GM21717 (cell line): ENCODE measurements around the gene XKR7.

Experiments
- ATAC-seq: cut with Tn5 transposase; IDR thresholded peaks from one replicate; pipeline ENCODE4 v1.9.1; 2021; ENCODE audit warnings: mild to moderate bottlenecking, moderate library complexity; ENCODE audit not compliant: unreplicated experiment

The XKR7 gene

DNA sequence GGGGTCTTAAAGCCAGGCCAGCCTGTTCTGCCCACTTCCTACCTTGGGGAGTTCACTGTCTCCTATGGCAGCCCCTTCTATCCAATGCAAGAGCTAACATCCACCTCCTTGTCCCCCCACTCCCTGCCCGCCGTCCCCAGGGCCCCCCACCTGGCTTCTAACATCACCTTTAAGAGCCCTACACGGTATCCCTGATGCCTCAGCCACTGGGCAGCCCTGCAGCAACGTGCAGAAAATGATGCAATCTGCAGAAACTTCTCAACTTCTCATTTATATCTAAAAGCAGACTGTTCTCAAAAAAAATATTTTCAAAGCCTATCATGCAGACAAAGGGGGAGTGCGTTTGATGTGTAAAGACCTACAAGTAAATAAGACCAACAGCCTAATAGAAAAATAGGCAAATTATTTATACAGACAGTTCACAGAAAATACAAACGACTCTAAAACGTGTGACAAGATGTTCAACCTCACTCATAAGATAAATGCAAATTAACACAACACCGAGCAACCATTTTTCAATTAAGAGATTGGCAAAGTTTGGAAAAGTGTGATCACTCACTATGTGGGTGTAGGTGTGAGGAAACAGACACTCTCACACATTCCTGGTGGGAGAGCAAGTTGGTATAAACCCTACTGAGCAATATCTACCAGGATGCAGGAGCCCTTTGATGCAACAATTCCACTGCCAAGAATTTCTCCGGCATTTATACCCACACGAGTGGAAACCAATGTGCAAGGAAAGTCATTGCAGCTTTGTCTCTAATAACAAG lies 69.0 kb downstream of the XKR7 start:
- no peak for ATAC-seq

DNA sequence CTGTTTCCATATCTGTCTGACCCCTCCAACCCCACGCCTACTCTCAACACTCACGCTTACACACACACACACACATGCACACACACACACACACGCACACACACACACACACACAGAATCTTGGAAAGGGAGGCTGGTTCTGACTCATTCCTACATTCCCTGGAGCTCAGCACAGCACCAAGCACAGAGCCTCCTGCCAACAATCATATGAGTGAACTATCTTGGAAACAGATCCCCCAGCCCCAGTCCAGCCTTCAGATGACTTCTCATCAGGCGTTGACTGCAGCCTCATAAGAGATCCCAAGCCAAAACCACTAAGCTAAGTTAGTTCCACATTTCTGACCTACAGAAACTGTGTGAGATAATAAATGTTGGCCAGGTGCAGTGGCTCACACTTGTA lies 70.0 kb downstream of the XKR7 start:
- ATAC-seq = no peak

DNA sequence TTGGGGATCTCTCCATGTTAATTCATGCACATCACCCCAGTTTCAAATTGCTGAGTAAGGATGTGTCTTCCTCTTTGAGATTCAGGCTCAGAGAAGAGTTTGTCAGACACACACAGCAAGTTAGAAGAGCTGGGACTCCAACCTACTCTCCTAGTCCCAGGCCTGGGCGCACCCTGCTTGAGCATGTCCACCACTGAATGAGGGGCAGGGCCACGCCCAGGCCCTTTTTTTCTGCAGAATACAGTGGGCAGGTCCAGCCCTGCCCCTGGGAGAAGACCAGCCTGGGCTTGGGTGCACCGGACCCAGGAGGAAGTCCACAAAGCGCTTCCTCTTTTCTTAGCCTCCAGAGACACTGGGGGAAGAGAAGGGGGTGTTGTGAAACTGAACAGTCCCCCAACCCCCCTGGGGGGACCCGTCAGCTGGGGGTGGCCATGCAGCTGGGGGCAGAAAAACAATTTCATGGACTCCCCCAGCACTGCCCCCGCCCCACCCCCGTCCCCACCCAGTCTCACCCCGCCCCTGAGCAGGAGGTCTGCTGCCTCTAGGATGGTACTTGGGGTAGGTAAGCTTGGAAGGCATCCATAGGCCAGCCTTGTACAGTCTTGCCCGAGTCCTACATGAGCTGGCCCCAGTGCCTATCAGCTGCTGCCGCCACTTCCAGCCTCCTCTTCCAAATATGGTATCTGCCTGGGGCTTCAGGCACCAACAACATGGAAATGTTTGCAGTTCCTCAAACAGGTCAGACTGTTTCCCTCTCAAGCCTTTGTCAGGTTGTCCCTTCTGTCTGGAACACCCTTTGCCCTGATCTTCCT lies 72.4 kb downstream of the XKR7 start:
- ATAC-seq = no peak

DNA sequence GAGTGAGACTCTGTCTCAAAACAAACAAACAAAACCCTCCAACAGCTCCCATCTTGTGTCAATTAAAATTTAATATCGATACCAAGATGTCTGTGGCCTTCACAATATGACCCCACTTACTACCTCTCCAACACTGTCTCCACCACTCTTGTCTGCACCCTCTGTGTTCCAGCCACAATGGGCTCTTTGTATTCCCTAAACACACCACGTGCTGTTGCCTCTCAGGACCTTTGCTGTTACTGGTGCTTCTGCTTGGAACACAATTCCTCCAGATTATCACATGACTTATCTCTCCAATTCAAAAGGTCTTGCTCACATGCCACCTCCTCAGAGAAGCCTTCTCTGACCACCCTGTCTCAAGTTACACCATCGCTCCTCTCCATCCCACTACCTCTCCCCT lies 78.0 kb downstream of the XKR7 start:
- ATAC-seq = no peak

DNA sequence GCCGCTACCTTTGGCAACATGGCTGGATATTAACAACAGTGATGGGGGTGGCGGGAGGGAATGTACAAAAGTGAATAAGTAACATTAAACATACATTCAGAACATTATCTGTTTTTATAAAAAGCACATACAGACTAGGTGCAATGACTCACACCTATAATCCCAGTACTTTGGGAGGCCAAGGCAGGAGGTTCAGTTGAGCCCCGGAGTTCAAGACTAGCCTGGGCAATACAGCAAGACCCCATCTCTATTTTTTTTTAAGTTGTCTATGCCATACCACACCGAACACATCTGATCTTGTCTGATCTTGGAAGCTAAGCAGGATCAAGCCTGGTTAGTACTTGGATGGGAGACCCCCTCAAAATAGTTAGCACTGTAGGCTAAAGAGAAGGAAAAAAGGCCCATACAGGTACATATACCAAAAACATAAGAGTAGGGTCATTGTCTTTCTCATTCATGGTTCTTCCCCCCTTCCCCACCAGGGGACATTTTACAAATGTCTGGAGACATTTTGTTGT lies 82.4 kb downstream of the XKR7 start:
- ATAC-seq = no peak

DNA sequence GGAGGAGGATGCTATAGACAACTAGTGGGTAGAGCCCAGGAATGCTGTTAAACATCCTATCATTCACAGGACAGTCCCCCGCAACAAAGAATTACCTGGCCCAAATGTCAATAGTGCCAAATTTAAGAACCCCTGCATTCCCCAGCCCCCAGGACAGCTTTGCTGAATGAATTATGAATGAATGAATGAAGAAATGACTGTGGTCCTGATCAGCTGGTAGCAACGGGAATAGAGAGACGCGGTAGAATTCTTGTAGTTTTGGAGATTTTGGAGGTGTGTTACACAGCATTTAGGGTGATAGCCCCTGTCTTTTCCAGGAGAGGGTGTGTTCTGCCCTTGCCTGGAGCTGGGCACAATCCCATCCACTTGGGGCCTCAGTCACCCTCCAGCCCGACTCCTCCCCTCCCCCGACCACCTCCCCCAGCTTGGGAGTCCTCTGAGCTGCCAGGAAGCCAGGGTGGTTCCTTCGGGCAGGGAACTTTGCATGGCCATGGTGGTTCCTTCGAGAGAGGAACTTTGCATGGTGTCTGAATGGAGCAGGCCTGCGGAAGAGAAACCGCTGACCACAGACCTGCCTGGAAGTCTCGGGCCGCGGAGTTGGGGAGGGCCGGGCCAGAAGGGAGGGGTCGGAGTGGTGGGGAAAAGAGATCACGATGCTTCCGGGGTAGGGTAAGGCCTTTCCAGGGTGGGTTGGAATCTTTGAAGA lies 83.1 kb downstream of the XKR7 start:
- ATAC-seq = no peak

DNA sequence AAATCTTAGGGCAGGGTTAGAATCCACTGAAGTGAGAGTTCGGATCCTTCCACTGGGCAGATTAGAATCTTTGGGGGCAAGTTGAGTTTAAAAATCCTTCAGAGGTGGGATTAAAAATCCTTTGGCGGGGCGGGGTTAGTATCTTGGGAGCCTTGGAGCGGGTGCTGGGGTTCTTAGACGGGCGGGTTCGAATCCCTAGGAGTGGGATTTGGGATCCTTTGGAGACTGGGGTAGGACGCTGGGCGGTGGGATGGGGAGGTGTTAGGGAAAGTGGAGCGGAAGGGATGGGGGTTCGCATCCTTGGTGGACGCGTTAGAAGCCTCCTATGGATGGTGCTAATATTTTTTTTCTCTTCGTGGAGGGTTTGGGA lies 83.8 kb downstream of the XKR7 start:
- ATAC-seq = no peak

DNA sequence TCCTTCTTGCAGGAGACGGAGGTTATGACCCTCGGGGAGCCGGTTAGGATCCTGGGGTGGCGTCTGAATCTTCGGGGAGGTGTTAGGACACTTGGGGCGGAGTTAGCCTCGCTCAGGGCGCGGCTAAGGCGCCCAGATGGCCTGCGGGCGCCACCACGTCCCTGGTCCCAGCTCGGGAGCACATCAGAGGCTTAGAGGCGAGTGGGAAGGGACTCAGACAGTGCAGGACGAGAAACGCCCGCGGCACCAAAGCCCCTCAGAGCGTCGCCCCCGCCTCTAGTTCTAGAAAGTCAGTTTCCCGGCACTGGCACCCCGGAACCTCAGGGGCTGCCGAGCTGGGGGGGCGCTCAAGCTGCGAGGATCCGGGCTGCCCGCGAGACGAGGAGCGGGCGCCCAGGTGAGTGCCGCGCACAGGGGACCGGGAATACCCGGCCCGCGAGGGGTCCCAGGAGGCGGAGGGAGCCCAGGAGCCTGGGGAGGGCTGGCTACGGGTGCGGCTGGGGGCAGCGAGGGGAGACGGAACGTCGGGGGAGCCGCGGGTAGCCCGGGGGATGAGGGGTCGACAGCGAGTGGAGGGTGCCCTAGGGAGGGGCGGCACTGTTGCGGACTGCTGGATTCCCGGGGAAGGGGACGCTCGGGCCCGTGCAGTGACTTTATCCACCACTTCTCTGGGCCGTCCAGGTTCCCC lies 84.3 kb downstream of the XKR7 start, which contains the start of gene HCK:
HCK (plus strand) TSS at position 153 of the 688 bp plus-strand sequence.
- ATAC-seq = no peak

DNA sequence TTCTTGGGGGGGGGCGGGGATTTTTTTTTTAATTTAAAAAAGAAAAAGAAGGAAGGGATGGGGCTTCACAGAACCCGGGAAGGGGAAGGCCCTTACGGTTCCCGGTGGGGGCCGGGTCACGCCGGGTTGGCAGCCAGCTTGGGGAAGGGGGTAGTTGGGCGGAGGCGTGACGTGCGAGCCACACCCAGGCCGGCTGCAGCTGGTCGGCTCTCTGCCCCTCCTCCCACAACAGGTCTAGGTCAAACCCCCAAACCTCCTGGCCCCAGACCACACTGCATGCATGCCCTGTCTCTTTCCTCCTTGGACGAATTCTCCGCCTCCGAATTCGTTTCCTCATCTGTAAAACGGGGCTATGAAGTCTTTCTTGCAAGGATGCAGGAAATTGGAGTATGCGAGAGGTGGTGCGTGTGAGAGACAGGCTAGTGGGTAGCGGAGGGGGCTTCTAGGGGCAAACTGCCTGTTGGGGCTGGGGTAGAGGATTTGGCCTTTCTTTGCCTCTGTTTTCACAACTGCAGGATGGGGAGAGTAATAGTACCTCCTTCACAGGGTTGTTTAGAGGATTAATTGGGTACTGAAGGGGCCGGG lies 84.9 kb downstream of the XKR7 start:
- ATAC-seq = no peak
